Heart right ventricle (tissue), 16 donors: ENCODE measurements around the gene KIAA1328. TPM values are rescaled to one million over a fixed set of nuclear protein-coding genes. Genes with fewer than 3 reads are reported as not detected.

Experiments
- ATAC-seq, 8 donors: fragments of 200-7000 bp; cut with Tn5 transposase; one replicate each; pipeline ENCODE4 v1.9.1; 2020; ENCODE audit warnings: mild to moderate bottlenecking in 8 of 8, moderate library complexity in 8 of 8, moderate number of reproducible peaks in 1 of 8
- DNase-seq, 2 donors: peaks; one replicate each; pipeline ENCODE4 v3.0.0-alpha.2; 2020
- H3K27ac ChIP-seq, 10 donors: fragments of 200-600 bp; sonication (generic) in 2 of 10; one replicate each; pipeline versions ENCODE4 v1.5.0 to v1.8.0; 2020 to 2022; ENCODE audit warnings: mild to moderate bottlenecking in 3 of 10
- H3K27me3 ChIP-seq, 7 donors: fragments of 200-600 bp; one replicate each; pipeline ENCODE4 v1.8.0; 2021 to 2022; ENCODE audit warnings: mild to moderate bottlenecking in 2 of 7
- H3K36me3 ChIP-seq, 9 donors: fragments of 200-600 bp; sonication (generic) in 1 of 9; one replicate each; pipeline versions ENCODE4 v1.5.0 to v1.8.0; 2020 to 2022; ENCODE audit warnings: mild to moderate bottlenecking in 2 of 9
- H3K4me1 ChIP-seq, 9 donors: fragments of 200-600 bp; sonication (generic) in 1 of 9; one replicate each; pipeline versions ENCODE4 v1.5.0 to v1.8.0; 2020 to 2022; ENCODE audit warnings: mild to moderate bottlenecking in 4 of 9
- H3K4me3 ChIP-seq, 10 donors: fragments of 200-600 bp; sonication (generic) in 2 of 10; one replicate each; pipeline versions ENCODE4 v1.5.0 to v1.8.0; 2020 to 2022; ENCODE audit warnings: mild to moderate bottlenecking in 7 of 10, moderate library complexity in 2 of 10
- H3K9me3 ChIP-seq, 11 donors: fragments of 200-600 bp in 10 of 11; sonication (generic) in 2 of 11; one replicate each; pipeline versions ENCODE4 v1.5.0 to v1.8.0; 2013 to 2022; ENCODE audit warnings: mild to moderate bottlenecking in 2 of 11, control low read depth in 1 of 11, moderate library complexity in 1 of 11
- WGBS, 2 donors: extraction: QIAGEN DNeasy Blood & Tissue Kit; methylation state at CpG; one replicate each; pipeline ENCODE4 v1.1.7; 2013; ENCODE audit warnings: inconsistent platforms in 1 of 2; 5-methylcytosine and 5-hydroxymethylcytosine counted together
- intact Hi-C, 10 donors: fragments of 100-400 bp; cut with DNase I; formaldehyde crosslinking; loops; one replicate each; pipeline versions ENCODE4 v1.11.1 to v1.14.2; 2022
- polyA plus RNA-seq, 2 donors: library from polyadenylated mRNA; stranded (reverse); fragments of 200-250 nt; gene quantifications; one replicate each; pipeline ENCODE4 v1.2.3, GENCODE V29; 2013
- total RNA-seq, 10 donors: library from RNA; stranded (reverse); fragmentation: NEBNext Ultra II Directional in 3 of 10; extraction: Animal tissue kit (Norgen Biotek cat#: 25700) in 3 of 10; gene quantifications; one replicate each; pipeline versions ENCODE4 v1.2.1 to v1.2.4, GENCODE V29; 2021 to 2023
- TF ChIP-seq, protein P1 (sequence below), 9 donors: fragments of 200-600 bp; sonication (generic) in 2 of 9; IDR thresholded peaks; one replicate each; pipeline versions ENCODE4 v1.5.0 to v1.8.0; 2021 to 2022; ENCODE audit warnings: antibody characterized with exemption in 9 of 9, mild to moderate bottlenecking in 5 of 9, moderate library complexity in 1 of 9
- donor health status: Arrhythmogenic right ventricular cardiomyopathy.
- donor health status: ischemic (EF 13 %, LVEDD 7.1; RV severe dilation, severe dysfunction).
- donor health status: healthy with polysubstance abuse.
- donor health status: DM: no; HTN: yes; CAD: no.
- donor health status: DM: no; HTN: no; CAD: no.
- donor health status: ischemic (EF 25% LVEDD 6.9; RV normal size, moderate dysfunction).
- donor health status: ischemic (EF 25% LVEDD 5.7; RV mildly dilated, moderate dysfunction).
- donor health status: healthy.
- donor health status: DM: yes; HTN: yes; CAD: no.
- donor health status: Ischemic cardiomyopathy.
- donor health status: ischemic (EF 35%, LVEDD 5.7; RV mildly dilated, moderate dysfunction).
- donor health status: nonischemic (EF 11% LVEDD 7.7; RV severe dilation, severe dysfunction).
- donor health status: DM: yes; HTN: yes; CAD: no.
- donor health status: PGD.
- donor health status: ischemic (EF 29% LVEDD 5.4; RV normal size, mild dysfunction).
- donor health status: nonischemic (EF 23%, LVEDD 6.1; RV moderate dilation, normal function).

Gene KIAA1328
- total and polyA plus RNA-seq, 12 donors: 1.9 to 6.3 (median 5.1) TPM

DNA sequence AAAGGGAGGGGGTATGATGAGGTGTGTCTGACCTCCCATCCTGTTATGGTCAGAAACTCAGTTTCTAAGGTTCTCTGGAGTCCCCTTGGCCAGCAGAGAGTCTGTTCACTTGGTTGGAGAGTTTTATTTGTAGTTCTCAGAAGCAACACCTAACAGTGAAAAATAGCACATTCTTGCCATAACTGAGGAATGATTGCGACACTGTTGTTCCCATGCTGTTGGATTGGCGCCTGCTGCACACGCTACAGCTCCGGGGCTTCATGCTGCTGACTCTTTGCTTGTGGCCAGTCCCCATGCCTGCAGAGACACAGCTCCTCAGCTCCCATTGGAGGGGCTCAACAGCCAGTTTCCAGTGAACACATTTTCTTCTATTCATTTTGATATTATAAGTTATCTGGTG lies 42.2 kb upstream of the KIAA1328 start:
- TF ChIP-seq, protein P1, sequence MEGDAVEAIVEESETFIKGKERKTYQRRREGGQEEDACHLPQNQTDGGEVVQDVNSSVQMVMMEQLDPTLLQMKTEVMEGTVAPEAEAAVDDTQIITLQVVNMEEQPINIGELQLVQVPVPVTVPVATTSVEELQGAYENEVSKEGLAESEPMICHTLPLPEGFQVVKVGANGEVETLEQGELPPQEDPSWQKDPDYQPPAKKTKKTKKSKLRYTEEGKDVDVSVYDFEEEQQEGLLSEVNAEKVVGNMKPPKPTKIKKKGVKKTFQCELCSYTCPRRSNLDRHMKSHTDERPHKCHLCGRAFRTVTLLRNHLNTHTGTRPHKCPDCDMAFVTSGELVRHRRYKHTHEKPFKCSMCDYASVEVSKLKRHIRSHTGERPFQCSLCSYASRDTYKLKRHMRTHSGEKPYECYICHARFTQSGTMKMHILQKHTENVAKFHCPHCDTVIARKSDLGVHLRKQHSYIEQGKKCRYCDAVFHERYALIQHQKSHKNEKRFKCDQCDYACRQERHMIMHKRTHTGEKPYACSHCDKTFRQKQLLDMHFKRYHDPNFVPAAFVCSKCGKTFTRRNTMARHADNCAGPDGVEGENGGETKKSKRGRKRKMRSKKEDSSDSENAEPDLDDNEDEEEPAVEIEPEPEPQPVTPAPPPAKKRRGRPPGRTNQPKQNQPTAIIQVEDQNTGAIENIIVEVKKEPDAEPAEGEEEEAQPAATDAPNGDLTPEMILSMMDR (IDR thresholded peaks at IDR 0.05): no peak
- H3K27me3 ChIP-seq: no peaks in the 10 kb centered on the region
- peak overlapping the region in 7 of 10 donors; percentile 9 to 68 (median 53) for H3K27ac ChIP-seq
- DNase-seq (peak; percentile 26 to 67), ATAC-seq (peak; percentile 59 to 94 (median 82))
- peaks cover 0 to 26% (median 14%) of the 10 kb centered on the region in 9 donors for H3K4me1 ChIP-seq
- no peaks in the 10 kb centered on the region for H3K9me3 ChIP-seq
- no peak overlapping the region for H3K4me3 ChIP-seq
- intact Hi-C loops: no loop called here
- peaks cover 0 to 52% (median 10%) of the 10 kb centered on the region in 9 donors for H3K36me3 ChIP-seq
- 35 to 45% methylated on average over 4 of the region's 4 CpGs for WGBS, 2 donors

DNA sequence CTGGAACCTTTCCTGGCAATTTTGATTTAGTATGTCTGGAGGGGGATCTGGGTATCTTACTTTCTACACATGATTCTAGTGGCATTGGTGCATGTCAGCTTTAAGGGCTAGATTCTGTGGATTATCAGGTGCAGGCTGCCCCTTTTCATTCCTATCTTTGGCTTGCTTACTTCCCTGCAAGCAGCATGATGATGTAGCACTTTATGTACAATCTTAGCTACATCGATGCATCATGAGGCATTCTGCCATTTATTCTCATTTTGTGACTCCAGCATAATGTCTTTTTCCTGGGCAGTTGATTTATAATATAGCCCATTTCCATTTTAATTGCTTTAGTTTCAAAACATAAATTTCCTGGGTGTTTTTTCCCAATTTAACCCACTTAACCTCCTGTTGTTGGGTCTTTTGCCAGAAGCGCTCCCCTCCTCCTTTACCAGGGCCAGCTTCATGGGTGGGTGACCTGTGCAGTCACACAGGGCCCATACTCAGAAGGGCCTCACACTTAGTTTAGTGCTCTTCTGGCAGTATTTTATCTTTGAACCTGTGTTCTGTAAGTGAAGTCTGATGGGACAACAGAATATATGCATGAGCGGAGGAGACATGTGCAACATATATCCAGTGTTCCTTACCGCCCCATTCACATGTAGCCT lies 36.2 kb upstream of the KIAA1328 start:
- intact Hi-C loops: no loop called here
- 96 to 98% methylated on average over 4 of the region's 4 CpGs for WGBS, 2 donors
- ATAC-seq: no peak
- no peaks in the 10 kb centered on the region for H3K9me3 ChIP-seq
- TF ChIP-seq, protein P1 (IDR thresholded peaks at IDR 0.05): no peak
- H3K27me3 ChIP-seq: no peaks in the 10 kb centered on the region
- peaks cover 0 to 3% (median 0%) of the 10 kb centered on the region in 9 donors for H3K4me1 ChIP-seq
- no peak overlapping the region for H3K4me3 ChIP-seq
- no peak overlapping the region for H3K27ac ChIP-seq
- DNase-seq: no peak
- peaks cover 0 to 91% (median 17%) of the 10 kb centered on the region in 9 donors for H3K36me3 ChIP-seq

DNA sequence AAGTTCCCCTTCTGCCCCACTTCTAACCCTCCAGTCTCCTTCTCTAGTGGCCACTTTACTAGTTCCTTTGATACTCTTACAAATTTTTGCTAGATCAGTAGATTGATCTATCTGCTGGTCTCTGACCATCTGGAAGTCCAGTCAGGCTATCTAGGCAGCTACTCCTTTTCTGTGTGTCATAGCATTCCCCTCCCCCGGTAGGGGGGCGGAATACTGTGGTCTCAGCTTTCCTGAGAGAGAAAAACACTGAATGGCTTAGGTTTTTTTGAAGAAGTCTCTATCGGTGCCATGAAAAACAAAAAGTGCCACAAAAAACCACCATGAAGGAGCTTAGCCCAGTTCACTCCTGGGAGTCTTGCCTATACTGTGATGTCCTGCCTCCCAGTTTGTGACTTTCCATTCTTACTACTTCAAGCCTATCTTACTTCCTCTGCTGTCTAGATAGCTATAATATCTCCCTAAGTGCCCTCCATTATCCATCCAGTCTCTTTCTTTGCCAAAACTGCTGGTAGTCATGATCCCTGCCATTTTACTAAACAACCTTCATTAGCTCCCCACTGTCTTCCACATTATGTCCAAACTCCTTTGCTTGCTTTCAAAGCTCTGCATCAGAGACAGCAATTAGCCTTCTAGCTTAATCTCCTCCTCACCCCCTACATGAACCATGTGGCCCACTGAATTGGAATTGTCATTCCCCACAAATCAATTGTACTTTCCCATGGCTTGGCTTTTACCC lies 30.0 kb upstream of the KIAA1328 start:
- H3K9me3 ChIP-seq: no peaks in the 10 kb centered on the region
- no peaks in the 10 kb centered on the region for H3K27me3 ChIP-seq
- intact Hi-C loops: no loop called here

DNA sequence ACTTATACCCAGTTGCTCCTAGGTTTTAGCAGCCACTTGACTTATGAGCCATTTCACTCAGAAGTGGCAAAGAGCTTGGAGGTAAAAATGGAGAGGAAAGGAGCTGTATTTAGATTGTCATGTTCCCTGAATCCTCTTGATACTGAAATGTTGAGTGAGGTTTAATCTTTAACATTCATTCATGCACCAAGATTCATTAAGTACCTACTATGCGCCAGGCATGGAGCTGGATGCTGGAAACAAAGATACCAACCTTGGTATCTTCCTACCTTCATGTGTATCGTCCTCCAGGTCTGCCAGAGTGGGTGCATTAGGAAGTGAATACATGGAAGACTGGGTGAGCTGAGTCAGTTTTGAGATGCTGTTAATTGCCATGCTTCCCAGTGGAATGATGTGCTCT lies 23.8 kb upstream of the KIAA1328 start:
- Histone ChIP-seq H3K36me3 (peaks cover 0 to 81% (median 22%) of the 10 kb centered on the region in 9 donors), H3K27ac (no peak overlapping the region), H3K4me1 (peaks cover 0 to 4% (median 0%) of the 10 kb centered on the region in 9 donors), H3K9me3 (no peaks in the 10 kb centered on the region), H3K27me3 (no peaks in the 10 kb centered on the region), H3K4me3 (no peak overlapping the region)
- intact Hi-C loops: loop anchor here in 4 of 10 donors (2.0 to 5.0 kb wide), 3 partner anchors 33 to 118 kb away; no protein-coding TSS in a partner anchor
- DNase-seq (no peak), ATAC-seq (no peak)
- 97 to 100% methylated on average over 2 of the region's 2 CpGs for WGBS, 2 donors
- TF ChIP-seq, protein P1 (IDR thresholded peaks at IDR 0.05): no peak

More for the DNA sequence above, 30.0 kb upstream of the KIAA1328 start:
- no peak overlapping the region for H3K27ac ChIP-seq
- H3K4me1 ChIP-seq: no peaks in the 10 kb centered on the region
- ATAC-seq (no peak), DNase-seq (no peak)
- no peak overlapping the region for H3K4me3 ChIP-seq
- peaks cover 0 to 97% (median 21%) of the 10 kb centered on the region in 9 donors for H3K36me3 ChIP-seq
- 86 to 88% methylated on average over 3 of the region's 3 CpGs for WGBS, 2 donors
- TF ChIP-seq, protein P1 (IDR thresholded peaks at IDR 0.05): no peak
